ENCODE results near the gene AQP1. TPM values are rescaled to one million over a fixed set of nuclear protein-coding genes. Genes with fewer than 3 reads are reported as not detected.

The AQP1 gene
- total RNA-seq, 1 experiment from 2014 or later = 0.15 TPM

DNA sequence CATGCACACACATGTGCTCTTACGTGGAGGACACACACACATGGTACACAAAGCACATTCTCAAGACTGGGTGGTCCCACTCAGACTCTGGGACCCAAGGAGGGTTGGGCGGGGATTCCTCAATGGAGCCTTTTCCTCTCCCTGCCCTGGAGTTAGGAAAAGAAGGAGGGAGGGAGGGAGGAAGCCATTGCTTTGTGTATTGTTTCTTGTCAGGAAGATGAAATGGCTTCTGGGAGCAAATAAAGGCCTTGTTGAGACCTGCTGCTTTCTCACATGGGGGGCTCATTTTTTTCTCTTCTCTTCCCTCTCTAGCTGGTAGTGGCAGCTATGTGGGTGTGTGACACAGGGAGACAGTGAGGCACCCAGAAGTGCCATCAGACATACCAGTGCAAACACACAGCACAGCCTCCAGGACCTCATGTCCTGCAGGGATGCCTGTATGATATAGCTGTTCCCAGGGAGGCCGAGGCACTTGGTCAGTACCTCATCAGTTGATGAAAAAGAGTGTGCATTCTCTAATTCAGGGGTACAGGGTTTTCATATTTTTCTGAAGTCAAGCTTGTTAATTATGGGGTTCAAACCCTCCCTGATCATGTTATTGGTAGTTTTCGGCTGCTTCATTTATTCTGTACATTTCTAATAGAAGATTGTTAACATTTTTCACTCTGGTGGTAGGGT, 5.7 kb downstream of the AQP1 start:
- Histone ChIP-seq H2BK20ac (ENCODE audit: low read depth, low read length, poor library complexity, severe bottlenecking) (no peak overlapping the region), H3K9ac (ENCODE audit: extremely low read depth, insufficient read length, low read length) (no peak overlapping the region), H3K56ac (ENCODE audit: insufficient read length, low read depth, low read length) (no peak overlapping the region), H3K79me1 (ENCODE audit: insufficient read depth, low read depth, low read length, poor library complexity, severe bottlenecking) (no peaks in the 10 kb centered on the region), H2BK15ac (ENCODE audit: low read depth, low read length) (no peak overlapping the region), H4K91ac (ENCODE audit: insufficient read length, low read depth, low read length) (no peak overlapping the region), H3K14ac (ENCODE audit: insufficient read depth, low read length) (no peak overlapping the region), H2BK12ac (ENCODE audit: insufficient read length, low read depth, low read length) (no peak overlapping the region), H3K4me1 (ENCODE audit: insufficient read depth, low read length) (no peaks in the 10 kb centered on the region), H4K8ac (replicated peaks; ENCODE audit: insufficient read length, low read depth, low read length) (no peak overlapping the region), H3K23me2 (ENCODE audit: insufficient read length, low read depth, low read length, poor library complexity, severe bottlenecking) (no peaks in the 10 kb centered on the region), H3K27ac (ENCODE audit: insufficient read length, low read depth, low read length) (no peak overlapping the region), H3T11ph (ENCODE audit: low read length) (no peak overlapping the region), H4K20me1 (ENCODE audit: control insufficient read depth, insufficient read depth, insufficient read length) (no peaks in the 10 kb centered on the region), H3K23ac (ENCODE audit: insufficient read length, low read depth, low read length) (no peak overlapping the region), H3K79me2 (ENCODE audit: insufficient read depth, low read length) (no peaks in the 10 kb centered on the region), H2BK120ac (ENCODE audit: low read depth, low read length, poor library complexity, severe bottlenecking) (no peak overlapping the region), H4K5ac (ENCODE audit: insufficient read length, low read depth, low read length) (no peak overlapping the region), H3K4ac (ENCODE audit: low read depth, low read length) (no peak overlapping the region), H2AFZ (ENCODE audit: low read length) (no peak overlapping the region), H2BK5ac (ENCODE audit: insufficient read length, low read length) (no peak overlapping the region), H3K27me3 (ENCODE audit: insufficient read depth, low read length) (no peaks in the 10 kb centered on the region), H2AK5ac (ENCODE audit: insufficient read length, low read length) (no peak overlapping the region), H3K4me2 (ENCODE audit: insufficient read depth, insufficient read length, low read length) (no peak overlapping the region), H3K18ac (ENCODE audit: insufficient read length, low read depth, low read length) (no peak overlapping the region), H3K9me3 (ENCODE audit: control insufficient read depth, low read depth, low read length) (no peaks in the 10 kb centered on the region)
- no peak overlapping the region; a peak in 1 of 5 replicates for H3K4me3 Mint-ChIP-seq
- peaks cover 11 to 39% of the 10 kb centered on the region in 2 experiments for H3K4me1 Mint-ChIP-seq
- no peaks in the 10 kb centered on the region for H3K9me3 Mint-ChIP-seq
- no peak for TF ChIP-seq CTCF (conservative IDR thresholded peaks at IDR 0.05)
- H3K27me3 Mint-ChIP-seq (ENCODE audit: low read depth) = peaks cover 6% of the 10 kb centered on the region
- no peak for DNase-seq
- no peak overlapping the region for H3K27ac Mint-ChIP-seq
- H3K36me3 Mint-ChIP-seq (ENCODE audit: insufficient read depth in 1 of 3, low read depth in 3 of 3) = no peaks in the 10 kb centered on the region
- no CpG with 5 or more reads among the region's 4 CpGs for whole genome bisulfite sequencing (ENCODE audit: extremely low coverage, insufficient read length, low lambda C conversion rate)

All from H9 (cell line).